SK-N-SH treated with all-trans-retinoic acid at 6 μM for 48 hours (cell line): Measurements from ENCODE around the gene TMPRSS11E.
A peak's percentile ranks its signal among the peaks of the same experiment; 100 is the strongest.

ENCODE experiments used
- ATAC-seq: fragments of 200-7000 bp; cut with Tn5 transposase; 3 replicates; pipeline ENCODE4 v1.9.1; 2020; ENCODE audit warnings: mild to moderate bottlenecking, moderate library complexity
- ARNTL ChIP-seq: fragments of 450-650 bp; formaldehyde crosslinking; IDR thresholded peaks from 2 replicates; pipeline ENCODE4 v1.5.0; 2020; ENCODE audit warnings: low read depth, mild to moderate bottlenecking, moderate library complexity, borderline replicate concordance
- BACH2 ChIP-seq: fragments of 250-450 bp; sonication (Bioruptor Pico); IDR thresholded peaks from 2 replicates; pipeline ENCODE4 v1.9.0; 2021; ENCODE audit warnings: mild to moderate bottlenecking, borderline replicate concordance
- CSDC2 ChIP-seq: fragments of 250-450 bp; sonication (Bioruptor Pico); IDR thresholded peaks from 2 replicates; pipeline ENCODE4 v1.5.0; 2020; ENCODE audit warnings: mild to moderate bottlenecking, moderate library complexity
- CSRNP3 ChIP-seq: fragments of 250-450 bp; sonication (Bioruptor Pico); IDR thresholded peaks from 2 replicates; pipeline ENCODE4 v1.5.1; 2021; ENCODE audit warnings: mild to moderate bottlenecking, moderate library complexity
- ESRRG ChIP-seq: fragments of 250-450 bp; sonication (Bioruptor Pico); IDR thresholded peaks from 2 replicates; pipeline ENCODE4 v1.6.1; 2021; ENCODE audit warnings: mild to moderate bottlenecking
- GLIS3 ChIP-seq: fragments of 250-450 bp; sonication (Bioruptor Pico); IDR thresholded peaks from 2 replicates; pipeline ENCODE4 v1.5.0; 2020; ENCODE audit warnings: mild to moderate bottlenecking, moderate library complexity
- ISL1 ChIP-seq: fragments of 250-450 bp; sonication (Bioruptor Pico); IDR thresholded peaks from 2 replicates; pipeline ENCODE4 v2.1.2; 2022; ENCODE audit warnings: mild to moderate bottlenecking, moderate library complexity
- OSR1 ChIP-seq: fragments of 250-450 bp; sonication (Bioruptor Pico); IDR thresholded peaks from 2 replicates; pipeline ENCODE4 v1.8.0; 2022; ENCODE audit warnings: moderate library complexity, mild to moderate bottlenecking, inconsistent platforms
- PPARA ChIP-seq: fragments of 250-450 bp; sonication (Bioruptor Pico); IDR thresholded peaks from 2 replicates; pipeline ENCODE4 v1.5.0; 2020; ENCODE audit warnings: mild to moderate bottlenecking, borderline replicate concordance
- RARB ChIP-seq: fragments of 250-450 bp; sonication (Bioruptor Pico); IDR thresholded peaks from 2 replicates; pipeline ENCODE4 v1.8.0; 2021; ENCODE audit warnings: mild to moderate bottlenecking, moderate library complexity
- SNAI2 ChIP-seq: fragments of 250-450 bp; sonication (Bioruptor Pico); IDR thresholded peaks from 2 replicates; pipeline ENCODE4 v1.5.0; 2020; ENCODE audit warnings: mild to moderate bottlenecking, moderate library complexity
- TCF4 ChIP-seq: fragments of 250-450 bp; sonication (Bioruptor Pico); IDR thresholded peaks from 2 replicates; pipeline ENCODE4 v1.8.0; 2021; ENCODE audit warnings: mild to moderate bottlenecking, moderate library complexity, borderline replicate concordance
- TOX ChIP-seq: fragments of 250-450 bp; sonication (Bioruptor Pico); IDR thresholded peaks from 2 replicates; pipeline ENCODE4 v1.8.0; 2021; ENCODE audit warnings: mild to moderate bottlenecking, moderate library complexity, borderline replicate concordance
- ZC3H10 ChIP-seq: fragments of 250-450 bp; sonication (Bioruptor Pico); IDR thresholded peaks from 2 replicates; pipeline ENCODE4 v1.5.1; 2021; ENCODE audit warnings: mild to moderate bottlenecking, moderate library complexity
- ZFP3 ChIP-seq: fragments of 250-450 bp; sonication (Bioruptor Pico); IDR thresholded peaks from 2 replicates; pipeline ENCODE4 v1.5.0; 2020; ENCODE audit warnings: mild to moderate bottlenecking, moderate library complexity
- ZFP30 ChIP-seq: fragments of 450-650 bp; formaldehyde crosslinking; IDR thresholded peaks from 2 replicates; pipeline ENCODE4 v1.5.0; 2022; ENCODE audit warnings: mild to moderate bottlenecking, moderate library complexity
- ZNF565 ChIP-seq: fragments of 450-650 bp; formaldehyde crosslinking; conservative IDR thresholded peaks from 2 replicates; pipeline ENCODE4 v1.5.0; 2020; ENCODE audit warnings: low read depth, mild to moderate bottlenecking, moderate library complexity
- ZNF70 ChIP-seq: fragments of 450-650 bp; formaldehyde crosslinking; IDR thresholded peaks from 2 replicates; pipeline ENCODE4 v1.5.0; 2020; ENCODE audit warnings: mild to moderate bottlenecking, moderate library complexity
- TF ChIP-seq, protein P1 (sequence below): fragments of 250-450 bp; sonication (Bioruptor Pico); IDR thresholded peaks from 2 replicates; pipeline ENCODE4 v1.5.0; 2020; ENCODE audit warnings: mild to moderate bottlenecking, moderate library complexity
- TF ChIP-seq, protein P2 (sequence below): fragments of 250-450 bp; sonication (Bioruptor Pico); IDR thresholded peaks from 2 replicates; pipeline ENCODE4 v1.5.1; 2020; ENCODE audit warnings: low read depth, mild to moderate bottlenecking, moderate library complexity

The TMPRSS11E gene

DNA sequence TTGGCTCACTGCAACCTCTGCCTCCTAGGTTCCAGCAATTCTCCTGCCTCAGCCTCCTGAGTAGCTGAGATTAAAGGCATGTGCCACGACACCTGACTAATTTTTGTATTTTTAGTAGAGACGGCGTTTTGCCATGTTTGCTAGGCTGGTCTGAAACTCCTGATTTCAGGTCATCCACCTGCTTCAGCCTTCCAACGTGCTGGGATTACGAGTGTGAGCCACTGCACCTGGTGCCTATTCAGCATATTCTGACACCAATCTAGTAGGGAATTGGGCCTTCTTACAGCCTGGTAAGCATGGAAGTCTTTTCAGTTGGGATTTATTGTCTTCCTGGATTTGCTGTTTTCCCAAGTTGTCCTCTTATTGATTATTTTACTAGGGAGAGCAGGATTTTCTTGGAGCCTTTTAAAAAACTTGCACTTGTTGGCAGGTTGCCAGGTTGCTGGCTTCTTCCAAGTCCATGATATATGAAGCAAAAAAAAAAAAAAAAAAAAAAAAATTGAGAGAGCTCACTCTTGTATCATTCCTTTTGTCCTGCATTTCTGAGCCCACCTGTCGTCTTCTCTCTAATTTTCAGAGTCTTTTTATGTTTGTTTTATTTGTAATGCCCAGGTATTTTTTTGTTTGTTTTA lies 43.7 kb downstream of the TMPRSS11E start:
- no peak for ATAC-seq
- TF ChIP-seq, protein P1, sequence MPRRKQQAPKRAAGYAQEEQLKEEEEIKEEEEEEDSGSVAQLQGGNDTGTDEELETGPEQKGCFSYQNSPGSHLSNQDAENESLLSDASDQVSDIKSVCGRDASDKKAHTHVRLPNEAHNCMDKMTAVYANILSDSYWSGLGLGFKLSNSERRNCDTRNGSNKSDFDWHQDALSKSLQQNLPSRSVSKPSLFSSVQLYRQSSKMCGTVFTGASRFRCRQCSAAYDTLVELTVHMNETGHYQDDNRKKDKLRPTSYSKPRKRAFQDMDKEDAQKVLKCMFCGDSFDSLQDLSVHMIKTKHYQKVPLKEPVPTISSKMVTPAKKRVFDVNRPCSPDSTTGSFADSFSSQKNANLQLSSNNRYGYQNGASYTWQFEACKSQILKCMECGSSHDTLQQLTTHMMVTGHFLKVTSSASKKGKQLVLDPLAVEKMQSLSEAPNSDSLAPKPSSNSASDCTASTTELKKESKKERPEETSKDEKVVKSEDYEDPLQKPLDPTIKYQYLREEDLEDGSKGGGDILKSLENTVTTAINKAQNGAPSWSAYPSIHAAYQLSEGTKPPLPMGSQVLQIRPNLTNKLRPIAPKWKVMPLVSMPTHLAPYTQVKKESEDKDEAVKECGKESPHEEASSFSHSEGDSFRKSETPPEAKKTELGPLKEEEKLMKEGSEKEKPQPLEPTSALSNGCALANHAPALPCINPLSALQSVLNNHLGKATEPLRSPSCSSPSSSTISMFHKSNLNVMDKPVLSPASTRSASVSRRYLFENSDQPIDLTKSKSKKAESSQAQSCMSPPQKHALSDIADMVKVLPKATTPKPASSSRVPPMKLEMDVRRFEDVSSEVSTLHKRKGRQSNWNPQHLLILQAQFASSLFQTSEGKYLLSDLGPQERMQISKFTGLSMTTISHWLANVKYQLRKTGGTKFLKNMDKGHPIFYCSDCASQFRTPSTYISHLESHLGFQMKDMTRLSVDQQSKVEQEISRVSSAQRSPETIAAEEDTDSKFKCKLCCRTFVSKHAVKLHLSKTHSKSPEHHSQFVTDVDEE (CRISPR knock-in tag) = no peak
- no peak for TF ChIP-seq SNAI2 (CRISPR knock-in tag)
- TF ChIP-seq CSDC2 (CRISPR knock-in tag) = no peak
- TF ChIP-seq TCF4 (CRISPR knock-in tag) = no peak
- no peak for TF ChIP-seq BACH2 (CRISPR knock-in tag)

- TF ChIP-seq ARNTL (CRISPR knock-in tag) = no peak
- no peak for TF ChIP-seq OSR1 (CRISPR knock-in tag)
- no peak for TF ChIP-seq ZC3H10
- no peak for TF ChIP-seq ISL1 (CRISPR knock-in tag)
- no peak for TF ChIP-seq ZFP30 (CRISPR knock-in tag)
- TF ChIP-seq RARB (CRISPR knock-in tag) = no peak
- TF ChIP-seq ZFP3 (CRISPR knock-in tag) = no peak
- TF ChIP-seq, protein P1 (CRISPR knock-in tag) = no peak
- TF ChIP-seq PPARA (CRISPR knock-in tag) = no peak
- no peak for TF ChIP-seq ZNF70 (CRISPR knock-in tag)
- TF ChIP-seq SNAI2 (CRISPR knock-in tag) = no peak
- no peak for TF ChIP-seq GLIS3
- TF ChIP-seq CSRNP3 (CRISPR knock-in tag) = no peak
- no peak for TF ChIP-seq BACH2 (CRISPR knock-in tag)
- no peak for ATAC-seq
Measured at GRCh38 chr4:68494688-68495087, 47.4 kb downstream of the TMPRSS11E start.

GRCh38 chr4:68498413-68499007 lies 51.2 kb downstream of the TMPRSS11E start:
- peak; percentile 98 for ATAC-seq
- TF ChIP-seq ESRRG (CRISPR knock-in tag) (no peak), ZNF565 (no peak), ZC3H10 (no peak), OSR1 (CRISPR knock-in tag) (no peak), RARB (CRISPR knock-in tag) (no peak), ISL1 (CRISPR knock-in tag) (no peak), ARNTL (CRISPR knock-in tag) (no peak), TOX (CRISPR knock-in tag) (no peak), GLIS3 (no peak), CSRNP3 (CRISPR knock-in tag) (no peak)
- TF ChIP-seq, protein P2, sequence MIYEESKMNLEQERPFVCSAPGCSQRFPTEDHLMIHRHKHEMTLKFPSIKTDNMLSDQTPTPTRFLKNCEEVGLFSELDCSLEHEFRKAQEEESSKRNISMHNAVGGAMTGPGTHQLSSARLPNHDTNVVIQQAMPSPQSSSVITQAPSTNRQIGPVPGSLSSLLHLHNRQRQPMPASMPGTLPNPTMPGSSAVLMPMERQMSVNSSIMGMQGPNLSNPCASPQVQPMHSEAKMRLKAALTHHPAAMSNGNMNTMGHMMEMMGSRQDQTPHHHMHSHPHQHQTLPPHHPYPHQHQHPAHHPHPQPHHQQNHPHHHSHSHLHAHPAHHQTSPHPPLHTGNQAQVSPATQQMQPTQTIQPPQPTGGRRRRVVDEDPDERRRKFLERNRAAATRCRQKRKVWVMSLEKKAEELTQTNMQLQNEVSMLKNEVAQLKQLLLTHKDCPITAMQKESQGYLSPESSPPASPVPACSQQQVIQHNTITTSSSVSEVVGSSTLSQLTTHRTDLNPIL (CRISPR knock-in tag) = no peak
